Lung (tissue), 12 donors: ENCODE data around the gene DNAJC6. TPM values are rescaled to one million over a fixed set of nuclear protein-coding genes. Genes with fewer than 3 reads are reported as not detected.
A peak's percentile ranks its signal among the peaks of the same experiment; 100 is the strongest.

Source experiments
- ATAC-seq: fragments of 200-7000 bp; cut with Tn5 transposase; one replicate; pipeline ENCODE4 v1.9.1; 2020; ENCODE audit warnings: moderate number of reproducible peaks; ENCODE audit not compliant: insufficient read depth, low FRiP score
- DNase-seq, 3 donors: peaks; one replicate each; pipeline ENCODE4 v3.0.0-alpha.2; 2013 to 2017
- H3K27ac ChIP-seq, 2 donors: one replicate each; pipeline ENCODE4 v1.5.1; 2013; ENCODE audit warnings: mild to moderate bottlenecking in 2 of 2, moderate library complexity in 2 of 2, control low read depth in 1 of 2, inconsistent platforms in 1 of 2, low read depth in 1 of 2, low read length in 1 of 2
- H3K27me3 ChIP-seq, 3 donors: one replicate each; pipeline ENCODE4 v1.5.1; 2013; ENCODE audit warnings: low read length in 2 of 3; ENCODE audit not compliant: control insufficient read depth in 3 of 3, insufficient read depth in 3 of 3
- H3K36me3 ChIP-seq, 4 donors: one replicate each; pipeline ENCODE4 v1.5.1; 2013; ENCODE audit warnings: low read length in 4 of 4, mild to moderate bottlenecking in 1 of 4, moderate library complexity in 1 of 4; ENCODE audit not compliant: control insufficient read depth in 4 of 4, insufficient read depth in 4 of 4
- H3K4me1 ChIP-seq, 5 donors: one replicate each; pipeline ENCODE4 v1.5.1; 2013; ENCODE audit warnings: low read length in 5 of 5, mild to moderate bottlenecking in 2 of 5, moderate library complexity in 1 of 5; ENCODE audit not compliant: control insufficient read depth in 5 of 5, insufficient read depth in 5 of 5
- H3K4me3 ChIP-seq: one replicate; pipeline ENCODE4 v1.5.1; 2013; ENCODE audit warnings: mild to moderate bottlenecking, control low read depth, moderate library complexity
- H3K9ac ChIP-seq, 2 donors: one replicate each; pipeline ENCODE4 v1.5.1; 2013; ENCODE audit warnings: low read length in 2 of 2, control low read depth in 1 of 2; ENCODE audit not compliant: insufficient read depth in 1 of 2
- H3K9me3 ChIP-seq, 4 donors: one replicate each; pipeline ENCODE4 v1.5.1; 2013; ENCODE audit warnings: low read length in 3 of 4, mild to moderate bottlenecking in 1 of 4, moderate library complexity in 1 of 4; ENCODE audit not compliant: control insufficient read depth in 4 of 4, insufficient read depth in 3 of 4
- CTCF ChIP-seq: IDR thresholded peaks from 2 replicates; pipeline ENCODE4 v1.5.1; 2012; ENCODE audit warnings: mild to moderate bottlenecking; ENCODE audit errors: control extremely low read depth, extremely low read depth
- WGBS, 2 donors: extraction: QIAGEN DNeasy Blood & Tissue Kit; methylation state at CpG; one replicate each; pipeline ENCODE4 v1.1.7; 2013; 5-methylcytosine and 5-hydroxymethylcytosine counted together
- polyA plus RNA-seq, 2 donors: library from polyadenylated mRNA; stranded (reverse); fragments of 200-250 nt; gene quantifications; one replicate each; pipeline ENCODE4 v1.2.1, GENCODE V29; 2013
- total RNA-seq, 2 donors: library from RNA; depleted of rRNA in 1 of 2; stranded (reverse); fragments of >200 nt in 1 of 2; gene quantifications; one replicate each; pipeline ENCODE4 v1.2.1, GENCODE V29; 2014 to 2021
- donor health status: control.
- donor health status: control.
- donor health status: Bipolar disorder and iron deficiency.
- donor health status: healthy.
- donor health status: DM: yes; HTN: yes; CAD: no.

DNAJC6 gene
- total and polyA plus RNA-seq, 4 donors = 0.96 to 5.0 (median 3.0) TPM

DNA sequence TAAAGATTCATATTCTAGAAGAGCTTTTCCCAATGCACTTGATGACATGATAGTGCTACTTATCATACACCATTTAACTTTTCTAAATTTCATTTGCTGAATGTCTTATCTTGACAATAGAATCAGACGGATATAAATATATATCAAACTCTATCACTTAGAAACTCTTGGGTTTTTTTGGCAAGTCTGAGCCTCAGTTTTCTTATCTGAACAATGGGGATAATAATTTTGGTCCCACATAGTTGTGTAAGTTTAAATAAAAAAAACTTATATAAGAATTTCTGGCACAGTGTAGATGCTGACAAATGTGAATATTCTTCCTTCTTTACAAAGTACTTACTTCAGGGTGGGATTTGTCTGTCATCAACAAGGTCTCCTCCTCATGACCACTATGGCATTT, 89.7 kb downstream of the DNAJC6 start:
- ATAC-seq = no peak
- WGBS, 2 donors = 96 to 97% methylated on average over 1 of the region's 1 CpG
- H3K9ac ChIP-seq = no peak overlapping the region
- H3K27me3 ChIP-seq = no peaks in the 10 kb centered on the region
- H3K4me1 ChIP-seq = no peaks in the 10 kb centered on the region
- DNase-seq = no peak
- H3K36me3 ChIP-seq = no peaks in the 10 kb centered on the region
- no peaks in the 10 kb centered on the region for H3K9me3 ChIP-seq
- no peak overlapping the region for H3K27ac ChIP-seq
- H3K4me3 ChIP-seq = no peak overlapping the region
- no peak for TF ChIP-seq CTCF

GRCh38 chr1:65401612-65402011, 92.3 kb downstream of the DNAJC6 start:
- ATAC-seq (no peak), DNase-seq (no peak)
- 90 to 97% methylated on average over 3 of the region's 3 CpGs for WGBS, 2 donors
- H3K27me3 ChIP-seq = no peaks in the 10 kb centered on the region
- no peak overlapping the region for H3K27ac ChIP-seq
- no peak overlapping the region for H3K9ac ChIP-seq
- no peak overlapping the region for H3K4me3 ChIP-seq
- H3K9me3 ChIP-seq = no peaks in the 10 kb centered on the region
- H3K4me1 ChIP-seq = peaks cover 0 to 4% (median 0%) of the 10 kb centered on the region in 5 donors
- TF ChIP-seq CTCF = no peak
- H3K36me3 ChIP-seq = no peaks in the 10 kb centered on the region

- peak; percentile 13 to 81 (median 76) for DNase-seq
- H3K4me3 ChIP-seq = no peak overlapping the region
Measured at GRCh38 chr1:65404941-65405340, 95.6 kb downstream of the DNAJC6 start.

More at GRCh38 chr1:65404941-65405340, 95.6 kb downstream of the DNAJC6 start:
- H3K4me1 ChIP-seq = peaks cover 0 to 4% (median 0%) of the 10 kb centered on the region in 5 donors
- H3K27ac ChIP-seq = no peak overlapping the region
- no peak for ATAC-seq
- H3K9ac ChIP-seq = no peak overlapping the region
- no peaks in the 10 kb centered on the region for H3K9me3 ChIP-seq
- no peaks in the 10 kb centered on the region for H3K36me3 ChIP-seq
- no peak for TF ChIP-seq CTCF
- no peaks in the 10 kb centered on the region for H3K27me3 ChIP-seq
